ENCODE data around the gene EXOC2.

DNA sequence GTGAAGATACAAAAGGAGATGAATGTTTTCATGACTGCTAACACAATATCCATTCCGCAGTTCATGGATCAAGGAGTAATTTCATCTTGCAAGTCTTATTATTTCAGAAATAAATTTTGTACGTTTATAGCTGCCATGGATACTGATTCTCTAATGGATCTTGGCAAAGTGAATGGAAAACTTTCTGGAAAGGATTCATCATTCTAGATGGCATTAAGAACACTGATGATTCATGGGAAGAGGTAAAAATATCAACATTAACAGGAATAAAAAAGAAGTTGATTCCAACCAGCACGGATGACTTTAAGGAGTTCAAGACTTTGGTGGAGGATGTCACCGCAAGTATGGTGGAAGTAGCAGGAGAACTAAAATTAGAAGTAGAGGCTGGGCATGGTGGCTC, 38.8 kb downstream of the EXOC2 start:
- no peak for TF ChIP-seq POLR2AphosphoS5 (IDR thresholded peaks at IDR 0.05; ENCODE audit: low read depth, low read length)
- no peak for TF ChIP-seq TAF1 (IDR thresholded peaks at IDR 0.05; ENCODE audit: borderline replicate concordance, low read depth, low read length)

Measured in GM12892 (cell line).